GM18508 (cell line): Measurements from ENCODE around the gene C2CD4B.

ENCODE experiments used
- ATAC-seq: cut with Tn5 transposase; IDR thresholded peaks from one replicate; pipeline ENCODE4 v1.9.1; 2021; ENCODE audit warnings: moderate number of reproducible peaks; ENCODE audit not compliant: insufficient read depth, unreplicated experiment

The C2CD4B gene

GRCh38 chr15:62165104-62165792, at the start of gene C2CD4B:
Gene C2CD4B, minus strand, starts transcription at chr15:62165285. Its CDS starts 301 bp downstream, at chr15:62164984.
- ATAC-seq = no peak

- ATAC-seq = no peak
Measured at GRCh38 chr15:62212741-62213140, 47.7 kb upstream of the C2CD4B start.

- no peak for ATAC-seq
Measured at GRCh38 chr15:62211348-62211747, 46.3 kb upstream of the C2CD4B start.

GRCh38 chr15:62209821-62210220, 44.7 kb upstream of the C2CD4B start:
- ATAC-seq = no peak

GRCh38 chr15:62209322-62209721, 44.2 kb upstream of the C2CD4B start:
- no peak for ATAC-seq

GRCh38 chr15:62208884-62209283, 43.8 kb upstream of the C2CD4B start:
- no peak for ATAC-seq

GRCh38 chr15:62208367-62208766, 43.3 kb upstream of the C2CD4B start:
- no peak for ATAC-seq

- no peak for ATAC-seq
Measured at GRCh38 chr15:62190675-62191074, 25.6 kb upstream of the C2CD4B start.

GRCh38 chr15:62190274-62190673, 25.2 kb upstream of the C2CD4B start:
- ATAC-seq = no peak

- no peak for ATAC-seq
Measured at GRCh38 chr15:62188744-62189143, 23.7 kb upstream of the C2CD4B start.

GRCh38 chr15:62187910-62188309, 22.8 kb upstream of the C2CD4B start:
- no peak for ATAC-seq

- ATAC-seq = no peak
Measured at GRCh38 chr15:62187425-62187824, 22.3 kb upstream of the C2CD4B start.

- ATAC-seq = no peak
Measured at GRCh38 chr15:62186578-62186977, 21.5 kb upstream of the C2CD4B start.

GRCh38 chr15:62183130-62183529, 18.0 kb upstream of the C2CD4B start:
- no peak for ATAC-seq

GRCh38 chr15:62173215-62173614, 8.1 kb upstream of the C2CD4B start:
- ATAC-seq = no peak

GRCh38 chr15:62171882-62172281, 6.8 kb upstream of the C2CD4B start:
- ATAC-seq = no peak

- no peak for ATAC-seq
Measured at GRCh38 chr15:62165793-62166375, 799 bp upstream of the C2CD4B start.

- no peak for ATAC-seq
Measured at GRCh38 chr15:62164396-62165103, 535 bp downstream of the C2CD4B start.

- ATAC-seq = no peak
Measured at GRCh38 chr15:62164014-62164395, 1.1 kb downstream of the C2CD4B start.

GRCh38 chr15:62163397-62164013, 1.6 kb downstream of the C2CD4B start:
- no peak for ATAC-seq

GRCh38 chr15:62153228-62153627, 11.9 kb downstream of the C2CD4B start:
- no peak for ATAC-seq
